GM18507 (cell line): ENCODE results near the gene BTBD17.

Source experiments
- DNase-seq: peaks from one replicate; pipeline ENCODE4 v3.0.0; 2011; ENCODE audit warnings: low read depth; ENCODE audit not compliant: insufficient read length; ENCODE audit errors: extremely low spot score
- FAIRE-seq: peaks from 2 replicates; lab custom pipeline; 2011; peaks lifted over from hg19 to GRCh38; lab: Jason Lieb, UNC

BTBD17 gene

DNA sequence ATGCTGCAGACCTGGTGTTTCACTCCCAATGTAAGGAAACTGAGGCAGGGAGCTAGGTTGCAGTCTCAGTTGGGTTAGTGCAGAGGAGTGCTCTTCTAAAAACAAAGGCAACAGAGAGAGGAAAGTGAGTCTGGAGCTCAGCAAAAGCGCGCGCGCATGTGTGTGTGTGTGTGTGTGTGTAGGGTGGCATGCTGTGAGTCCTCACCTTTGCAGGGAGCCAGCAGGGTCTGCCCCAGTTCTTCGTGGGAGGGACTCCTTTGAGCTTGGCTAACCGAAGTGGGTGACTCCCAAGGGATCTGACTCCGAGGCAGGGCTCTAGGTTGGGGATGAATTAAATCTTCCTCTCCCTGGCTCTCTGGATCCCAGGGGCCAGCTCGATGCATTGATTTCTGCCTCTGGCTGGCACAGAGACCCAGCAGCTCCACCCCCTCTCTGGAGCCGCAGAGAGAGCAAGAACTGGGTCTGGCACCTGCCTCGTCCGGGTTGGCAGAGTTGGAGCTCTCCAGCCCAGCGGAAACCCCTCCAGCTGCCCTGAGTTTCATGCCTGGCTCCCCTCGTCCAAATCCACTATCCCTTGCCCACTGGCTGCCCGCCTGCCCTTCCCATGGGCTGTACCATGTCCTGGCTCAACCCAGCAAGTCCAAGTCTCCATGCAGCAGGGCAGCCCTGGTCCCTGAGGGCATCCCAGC is 1.3 kb upstream of the BTBD17 start:
- DNase-seq (no peak), FAIRE-seq (no peak)

DNA sequence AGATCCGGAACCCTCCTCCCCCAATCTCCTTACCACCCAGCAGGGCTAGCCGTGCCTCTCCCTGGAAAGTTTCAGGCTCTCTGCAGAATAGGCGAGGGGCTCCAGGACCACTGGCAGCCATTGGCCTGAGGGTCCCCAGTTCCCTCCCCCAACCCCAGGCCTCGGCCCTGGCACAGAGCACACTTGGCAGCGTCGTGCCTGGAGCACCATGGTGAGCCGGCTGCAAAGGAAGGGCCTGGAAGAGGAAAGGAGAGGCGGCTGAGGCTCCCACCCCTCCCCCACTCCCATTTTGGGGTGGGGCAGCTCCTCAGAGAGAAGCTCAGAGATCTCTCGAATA is 369 bp upstream of the BTBD17 start:
- DNase-seq (no peak), FAIRE-seq (no peak)

DNA sequence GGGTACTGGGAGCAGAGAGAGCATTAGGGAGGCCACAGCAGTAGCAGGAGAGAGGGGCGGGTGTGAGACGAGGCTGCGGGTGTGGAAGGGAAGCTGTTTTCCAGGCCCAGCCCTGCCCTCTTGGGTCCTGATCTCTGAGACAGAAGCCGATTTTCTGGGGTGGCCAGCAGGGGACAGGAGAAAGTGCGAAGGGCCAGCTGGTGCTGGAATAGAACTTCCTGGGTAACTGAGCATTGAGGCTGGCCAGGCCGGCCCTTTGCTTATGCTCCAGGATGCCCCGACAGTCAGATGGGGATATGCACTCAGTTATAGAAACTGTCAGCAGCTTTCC is 804 bp downstream of the BTBD17 start:
- DNase-seq (no peak), FAIRE-seq (no peak)

- no peak for DNase-seq
These were observed 1.8 kb downstream of the BTBD17 start for GRCh38 chr17:74359916-74360315.

DNA sequence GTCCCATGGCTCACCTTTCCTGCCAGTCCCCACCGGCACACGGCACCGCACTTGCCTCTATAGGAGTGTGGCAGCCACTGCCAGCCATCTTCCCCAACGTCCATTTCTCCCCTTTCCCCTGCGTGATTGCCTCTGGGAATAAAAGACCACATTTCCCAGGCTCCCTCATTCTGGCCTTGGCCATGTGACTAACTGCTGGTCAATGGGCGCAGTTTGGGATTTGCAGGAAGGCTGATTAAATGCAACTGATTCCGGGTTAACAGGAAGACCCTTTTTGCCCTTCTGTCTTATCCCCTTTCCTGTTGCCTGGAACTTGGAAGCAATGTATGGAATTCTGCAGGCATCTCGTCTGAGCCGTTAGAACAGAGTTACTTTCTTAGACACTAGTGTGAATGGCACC is 3.0 kb downstream of the BTBD17 start:
- FAIRE-seq (no peak), DNase-seq (no peak)

More at GRCh38 chr17:74359916-74360315, 1.8 kb downstream of the BTBD17 start:
- no peak for FAIRE-seq

GRCh38 chr17:74357466-74357809 is 4.2 kb downstream of the BTBD17 start:
- FAIRE-seq (no peak), DNase-seq (no peak)

GRCh38 chr17:74356646-74357465 is 4.8 kb downstream of the BTBD17 start:
- FAIRE-seq (no peak), DNase-seq (no peak)

DNA sequence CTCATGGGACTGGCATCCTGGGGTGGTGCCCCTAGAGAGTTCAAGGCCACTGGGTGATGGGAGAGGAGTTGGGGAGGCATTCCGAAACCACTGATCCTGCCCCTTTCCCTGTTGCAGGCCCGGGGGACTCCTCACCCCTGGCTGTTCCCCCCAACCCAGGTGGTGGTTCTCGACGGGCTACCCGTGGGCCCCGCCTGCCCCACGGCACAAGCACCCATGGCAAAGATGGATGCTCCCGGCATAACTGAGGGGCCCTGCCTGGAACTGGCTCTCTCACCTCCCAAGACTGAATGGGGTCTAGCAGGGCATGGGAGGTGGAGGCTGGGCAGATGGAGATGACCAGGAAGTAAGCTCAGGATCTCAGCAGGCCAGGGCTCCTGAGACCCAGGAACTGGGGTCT is 6.6 kb downstream of the BTBD17 start:
- DNase-seq (no peak), FAIRE-seq (no peak)

DNA sequence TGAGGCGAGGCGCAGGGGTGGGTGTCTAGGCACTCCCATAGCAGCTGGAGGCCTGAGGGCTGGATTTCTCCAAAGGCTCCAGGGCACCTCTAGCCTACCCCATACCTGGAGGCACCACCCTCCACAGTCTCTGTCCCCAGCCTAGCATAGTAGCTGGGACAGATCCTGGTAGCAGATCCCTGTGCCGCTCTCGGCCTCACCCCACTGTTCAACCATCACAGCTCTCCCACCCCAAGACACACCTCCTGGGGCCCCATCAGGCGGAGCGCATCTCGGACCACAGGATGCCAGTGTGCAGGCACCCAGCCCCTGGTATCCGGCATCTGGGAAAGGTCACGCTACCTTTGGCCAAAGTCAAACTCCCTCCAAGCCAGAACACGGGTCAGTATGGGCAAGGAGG is 7.1 kb downstream of the BTBD17 start:
- DNase-seq, result no peak
- no peak for FAIRE-seq

GRCh38 chr17:74354123-74354522 is 7.5 kb downstream of the BTBD17 start:
- DNase-seq, result peak; percentile 54

DNA sequence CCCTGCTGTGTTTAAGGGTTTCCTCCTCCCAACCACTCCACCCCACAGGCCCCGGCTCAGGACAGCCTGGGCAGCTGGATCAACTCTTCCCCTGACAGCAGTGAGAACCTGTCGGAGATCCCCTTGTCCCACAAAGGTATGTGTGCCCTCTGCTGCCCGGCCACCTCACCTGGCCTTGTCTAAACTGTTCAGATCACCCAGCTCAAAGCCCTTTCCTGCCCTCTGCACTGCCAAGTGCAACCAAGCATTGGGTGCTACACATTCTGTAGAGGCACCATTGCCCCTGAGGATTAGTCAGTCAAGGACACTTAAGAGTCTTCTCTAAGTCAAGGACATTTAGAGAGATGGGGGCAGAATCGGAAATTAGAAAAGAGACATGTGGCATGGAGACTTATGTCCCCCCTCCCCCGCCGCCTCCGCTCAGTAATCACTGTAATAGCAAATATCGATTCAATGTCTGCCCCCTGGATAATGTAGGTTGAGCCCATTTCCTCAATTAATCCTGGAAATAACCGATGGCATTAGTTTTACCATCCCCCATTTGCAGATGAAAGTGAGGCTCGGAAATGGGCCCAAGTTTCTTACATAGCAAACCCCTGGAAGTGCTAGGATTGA is 8.1 kb downstream of the BTBD17 start:
- FAIRE-seq (no peak), DNase-seq (no peak)

More at GRCh38 chr17:74354123-74354522, 7.5 kb downstream of the BTBD17 start:
- FAIRE-seq, result peak; percentile 56

DNA sequence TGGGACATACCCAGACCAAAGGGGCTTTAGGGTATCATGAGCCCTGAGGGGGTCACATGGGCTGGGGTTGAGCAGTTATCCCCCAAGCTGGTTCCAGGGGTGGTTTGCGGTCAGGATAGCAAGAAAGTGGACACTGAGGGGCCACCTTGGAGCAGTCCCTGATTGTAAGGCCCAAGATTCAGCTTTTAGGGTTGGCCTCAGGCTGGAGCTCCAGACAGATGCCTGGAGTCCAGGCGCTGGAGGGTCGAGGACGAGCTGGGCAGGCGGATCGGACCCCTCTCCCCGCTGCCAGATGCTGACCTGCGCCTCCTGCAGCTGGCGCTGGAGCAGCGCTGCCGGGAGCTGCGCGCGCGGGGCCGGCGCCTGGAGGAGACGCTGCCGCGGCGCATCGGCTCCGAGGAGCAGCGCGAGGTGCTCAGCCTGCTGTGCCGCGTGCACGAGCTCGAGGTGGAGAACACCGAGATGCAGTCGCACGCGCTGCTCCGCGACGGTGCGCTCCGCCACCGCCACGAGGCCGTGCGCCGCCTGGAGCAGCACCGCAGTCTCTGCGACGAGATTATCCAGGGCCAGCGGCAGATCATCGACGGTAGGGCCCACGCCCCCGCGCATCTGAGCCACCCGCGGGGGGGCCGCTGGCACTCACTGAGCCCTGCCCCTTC is 10.0 kb downstream of the BTBD17 start:
- DNase-seq, result no peak
- FAIRE-seq, result no peak

- FAIRE-seq (no peak), DNase-seq (no peak)
These were observed 11.2 kb downstream of the BTBD17 start for GRCh38 chr17:74350486-74350885.

GRCh38 chr17:74349120-74349519 is 12.5 kb downstream of the BTBD17 start:
- DNase-seq (no peak), FAIRE-seq (no peak)

GRCh38 chr17:74347646-74348045 is 14.0 kb downstream of the BTBD17 start:
- FAIRE-seq (no peak), DNase-seq (no peak)

DNA sequence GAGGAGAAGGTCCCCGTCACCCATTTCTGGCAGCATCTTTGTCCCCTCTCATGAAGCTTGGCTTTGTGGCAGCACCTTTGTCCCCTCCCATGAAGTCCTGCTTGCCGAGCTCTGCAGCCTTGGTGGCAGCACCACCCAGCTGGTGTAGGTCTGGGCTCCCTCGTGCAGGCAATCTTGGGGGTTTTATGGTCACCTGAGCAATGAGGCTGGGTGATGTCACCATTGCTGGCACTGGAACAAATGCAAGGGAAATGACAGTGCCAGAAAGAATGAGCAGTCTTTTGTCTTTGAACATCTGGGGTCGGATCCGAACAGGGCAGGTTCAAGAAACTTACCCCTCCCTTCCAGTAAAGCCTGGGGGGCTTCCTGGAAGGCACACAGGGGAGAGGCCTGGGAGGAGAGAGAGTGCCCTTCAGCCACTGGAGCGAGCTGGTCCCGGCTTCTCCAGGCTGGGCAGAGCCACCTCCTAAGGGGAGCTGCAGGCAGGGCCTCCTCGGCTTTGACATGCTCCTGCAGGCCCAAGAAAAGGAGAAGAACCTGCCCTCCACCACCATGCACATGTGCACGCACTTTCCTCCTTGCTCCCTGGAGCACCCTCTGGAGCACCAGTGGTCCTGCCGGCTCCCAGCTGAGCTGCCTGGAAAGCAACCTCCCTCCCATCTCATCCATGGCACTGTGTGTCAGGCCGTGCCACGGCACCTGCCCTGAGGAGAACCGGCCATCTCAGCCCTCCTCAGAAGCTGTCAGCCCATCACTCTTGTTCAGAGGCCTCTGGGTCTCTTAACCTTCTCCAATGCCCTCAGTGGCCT is 16.0 kb downstream of the BTBD17 start:
- DNase-seq (no peak), FAIRE-seq (no peak)

DNA sequence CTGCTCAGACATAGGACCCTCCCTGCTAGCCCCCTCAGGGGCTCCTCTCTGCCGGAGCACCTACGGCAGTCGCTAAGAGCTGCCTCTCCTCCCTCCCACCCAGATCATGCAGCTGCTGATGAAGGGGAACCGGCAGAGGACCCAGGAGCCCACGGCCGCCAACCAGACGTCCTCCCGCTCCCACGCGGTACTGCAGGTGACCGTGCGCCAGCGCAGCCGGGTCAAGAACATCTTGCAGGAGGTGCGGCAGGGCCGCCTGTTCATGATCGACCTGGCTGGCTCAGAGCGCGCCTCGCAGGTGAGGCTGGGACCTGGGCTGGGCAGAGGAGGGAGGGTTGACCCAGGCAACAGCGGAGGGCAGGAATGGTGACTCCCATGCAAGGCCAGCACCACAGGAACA is 17.0 kb downstream of the BTBD17 start:
- FAIRE-seq, result no peak
- no peak for DNase-seq

- FAIRE-seq (no peak), DNase-seq (no peak)
These were observed 18.0 kb downstream of the BTBD17 start for GRCh38 chr17:74343526-74344284.

GRCh38 chr17:74343121-74343520 is 18.5 kb downstream of the BTBD17 start:
- DNase-seq, result no peak
- no peak for FAIRE-seq
